Neural cell (in vitro differentiated cells): ENCODE measurements around the gene NSMF. TPM values are rescaled to one million over a fixed set of nuclear protein-coding genes. Genes with fewer than 3 reads are reported as not detected.

Experiments used
- H2AFZ ChIP-seq: fragments of 200-600, 300-800 bp; sonication (generic), shearing (Covaris generic); 2 replicates; pipeline ENCODE4 v1.6.0; 2014; ENCODE audit warnings: low read depth, mild to moderate bottlenecking, antibody characterized with exemption, low read length, moderate library complexity
- H3F3A ChIP-seq: fragments of 200-600 bp; shearing (Covaris generic); 2 replicates; pipeline ENCODE4 v1.6.1; 2016; ENCODE audit warnings: mild to moderate bottlenecking, moderate library complexity, mixed read lengths, antibody characterized with exemption, low read length; ENCODE audit not compliant: insufficient read depth, poor library complexity, severe bottlenecking
- H3K27ac ChIP-seq: fragments of 200-600, 300-800 bp; sonication (generic), shearing (Covaris generic); 2 replicates; pipeline ENCODE4 v1.5.1; 2014; ENCODE audit warnings: mild to moderate bottlenecking, low read length, moderate library complexity
- H3K27me3 ChIP-seq: fragments of 300-800, 200-600 bp; sonication (generic), shearing (Covaris generic); 2 replicates; pipeline ENCODE4 v1.6.0; 2014; ENCODE audit warnings: mild to moderate bottlenecking, low read depth, low read length, moderate library complexity; ENCODE audit not compliant: insufficient read depth
- H3K36me3 ChIP-seq: fragments of 300-800, 200-600 bp; sonication (generic), shearing (Covaris generic); 2 replicates; pipeline ENCODE4 v1.5.1; 2014; ENCODE audit warnings: mild to moderate bottlenecking, antibody characterized with exemption, low read length, moderate library complexity; ENCODE audit not compliant: insufficient read depth
- H3K4me2 ChIP-seq: fragments of 300-800, 200-600 bp; sonication (generic), shearing (Covaris generic); 2 replicates; pipeline ENCODE4 v1.6.0; 2014; ENCODE audit warnings: mild to moderate bottlenecking, low read length
- H3K4me3 ChIP-seq: fragments of 300-800, 200-600 bp; sonication (generic), shearing (Covaris generic); 2 replicates; pipeline ENCODE4 v1.5.1; 2014; ENCODE audit warnings: mild to moderate bottlenecking, low read length, moderate library complexity
- H3K79me2 ChIP-seq: fragments of 200-600 bp; shearing (Covaris generic); replicated peaks from 2 replicates; pipeline ENCODE4 v1.6.0; 2014; ENCODE audit warnings: mild to moderate bottlenecking, low read length, moderate library complexity; ENCODE audit not compliant: insufficient read depth
- H3K9ac ChIP-seq: fragments of 300-800, 200-600 bp; sonication (generic), shearing (Covaris generic); 2 replicates; pipeline ENCODE4 v1.6.1; 2016; ENCODE audit warnings: mild to moderate bottlenecking, low read length, mixed read lengths
- H3K9me2 ChIP-seq: fragments of 200-600 bp; shearing (Covaris generic); 2 replicates; pipeline ENCODE4 v1.6.1; 2016; ENCODE audit warnings: mild to moderate bottlenecking, low read length, mixed read lengths; ENCODE audit not compliant: insufficient read depth
- H3K9me3 ChIP-seq: fragments of 200-600, 300-800 bp; sonication (generic), shearing (Covaris generic); 2 replicates; pipeline ENCODE4 v1.6.1; 2016; ENCODE audit warnings: mild to moderate bottlenecking, mixed run types, low read length, moderate library complexity, mixed read lengths
- H4K20me1 ChIP-seq: fragments of 200-600 bp; shearing (Covaris generic); 2 replicates; pipeline ENCODE4 v1.6.1; 2016; ENCODE audit warnings: mild to moderate bottlenecking, mixed run types; ENCODE audit not compliant: insufficient read depth
- EP300 ChIP-seq: fragments of 450-650 bp; conservative IDR thresholded peaks from 2 replicates; pipeline ENCODE4 v1.6.1; 2014; ENCODE audit warnings: antibody characterized with exemption, mild to moderate bottlenecking, moderate library complexity; ENCODE audit not compliant: poor library complexity, severe bottlenecking
- EZH2 ChIP-seq: fragments of 200-600, 300-800 bp; shearing (Covaris generic), sonication (generic); IDR thresholded peaks from 2 replicates; pipeline ENCODE4 v1.6.1; 2014; ENCODE audit warnings: antibody characterized with exemption, low read length, borderline replicate concordance, mild to moderate bottlenecking; ENCODE audit not compliant: insufficient read depth, poor library complexity, severe bottlenecking
- MXI1 ChIP-seq: fragments of 450-650 bp; conservative IDR thresholded peaks from 2 replicates; pipeline ENCODE4 v1.6.1; 2014; ENCODE audit warnings: antibody characterized with exemption, mild to moderate bottlenecking; ENCODE audit not compliant: poor library complexity, severe bottlenecking
- POLR2AphosphoS5 ChIP-seq: IDR thresholded peaks from 2 replicates; pipeline ENCODE4 v1.6.1; 2012
- RAD21 ChIP-seq: fragments of 450-650 bp; conservative IDR thresholded peaks from 2 replicates; pipeline ENCODE4 v1.6.1; 2014; ENCODE audit warnings: antibody characterized with exemption, mild to moderate bottlenecking, moderate library complexity
- SMC3 ChIP-seq: fragments of 450-650 bp; conservative IDR thresholded peaks from 2 replicates; pipeline ENCODE4 v1.6.1; 2014; ENCODE audit warnings: antibody characterized with exemption, mild to moderate bottlenecking, moderate library complexity; ENCODE audit not compliant: poor library complexity
- TAF1 ChIP-seq: IDR thresholded peaks from 2 replicates; pipeline ENCODE4 v1.6.1; 2012; ENCODE audit warnings: low read depth
- polyA plus RNA-seq: library from polyadenylated mRNA; depleted of rRNA; stranded (reverse); fragments of >200 nt; gene quantifications from 2 replicates; pipeline ENCODE4 v1.2.3, GENCODE V29; 2014
- TF ChIP-seq, protein P1 (sequence below): fragments of 450-650 bp; IDR thresholded peaks from 2 replicates; pipeline ENCODE4 v1.5.1; 2014; ENCODE audit warnings: antibody characterized with exemption, mild to moderate bottlenecking, moderate library complexity; ENCODE audit not compliant: poor library complexity, severe bottlenecking
- TF ChIP-seq, protein P2 (sequence below): IDR thresholded peaks from 2 replicates; pipeline ENCODE4 v1.6.1; 2012; ENCODE audit warnings: borderline replicate concordance

NSMF gene
- polyA plus RNA-seq, 1 donor from 2014 or later = 51.2 TPM

DNA sequence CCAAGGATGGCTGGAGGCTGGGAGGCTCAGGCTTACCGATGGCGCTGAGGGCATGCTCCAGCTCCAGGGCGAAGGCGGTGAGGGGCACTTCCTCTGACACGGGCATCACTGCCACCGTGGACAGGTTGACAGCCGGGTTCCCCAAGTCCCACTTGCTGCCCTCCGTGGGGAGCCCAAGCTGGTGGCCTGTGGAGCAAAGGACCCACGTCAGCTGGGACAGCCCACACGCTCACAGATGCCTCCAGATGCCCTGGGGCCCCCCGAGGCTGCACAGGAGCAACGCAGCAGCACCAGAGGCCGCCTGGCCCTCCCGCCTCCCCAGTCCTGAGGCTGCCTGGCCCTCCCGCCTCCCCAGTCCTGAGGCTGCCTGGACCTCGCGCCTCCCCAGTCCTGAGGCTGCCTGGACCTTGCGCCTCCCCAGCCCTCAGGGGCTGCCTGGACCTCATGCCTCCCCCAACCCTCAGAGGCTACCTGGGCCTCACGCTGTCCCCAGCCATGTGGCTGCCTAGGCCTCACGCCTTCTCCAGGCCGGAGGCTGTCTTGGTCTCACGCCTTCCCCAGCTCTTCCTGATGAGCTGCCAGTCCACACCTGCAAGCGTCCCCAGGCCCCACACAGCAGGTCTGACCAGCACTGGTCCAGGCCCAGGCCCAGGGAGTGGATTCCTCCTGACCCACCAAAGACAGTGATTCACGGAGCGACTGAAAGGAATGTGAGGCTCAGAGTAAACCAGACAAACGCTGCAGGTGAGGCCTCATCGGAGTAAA is 25.6 kb upstream of the NSMF start:
- no peaks in the 10 kb centered on the region for H3K9me2 ChIP-seq
- no peaks in the 10 kb centered on the region for H3F3A ChIP-seq
- no peak overlapping the region for H3K4me2 ChIP-seq
- H4K20me1 ChIP-seq = no peaks in the 10 kb centered on the region
- H3K79me2 ChIP-seq = no peaks in the 10 kb centered on the region
- TF ChIP-seq POLR2AphosphoS5 (no peak), TAF1 (no peak), RAD21 (no peak), SMC3 (no peak), EZH2 (no peak)
- TF ChIP-seq, protein P1, sequence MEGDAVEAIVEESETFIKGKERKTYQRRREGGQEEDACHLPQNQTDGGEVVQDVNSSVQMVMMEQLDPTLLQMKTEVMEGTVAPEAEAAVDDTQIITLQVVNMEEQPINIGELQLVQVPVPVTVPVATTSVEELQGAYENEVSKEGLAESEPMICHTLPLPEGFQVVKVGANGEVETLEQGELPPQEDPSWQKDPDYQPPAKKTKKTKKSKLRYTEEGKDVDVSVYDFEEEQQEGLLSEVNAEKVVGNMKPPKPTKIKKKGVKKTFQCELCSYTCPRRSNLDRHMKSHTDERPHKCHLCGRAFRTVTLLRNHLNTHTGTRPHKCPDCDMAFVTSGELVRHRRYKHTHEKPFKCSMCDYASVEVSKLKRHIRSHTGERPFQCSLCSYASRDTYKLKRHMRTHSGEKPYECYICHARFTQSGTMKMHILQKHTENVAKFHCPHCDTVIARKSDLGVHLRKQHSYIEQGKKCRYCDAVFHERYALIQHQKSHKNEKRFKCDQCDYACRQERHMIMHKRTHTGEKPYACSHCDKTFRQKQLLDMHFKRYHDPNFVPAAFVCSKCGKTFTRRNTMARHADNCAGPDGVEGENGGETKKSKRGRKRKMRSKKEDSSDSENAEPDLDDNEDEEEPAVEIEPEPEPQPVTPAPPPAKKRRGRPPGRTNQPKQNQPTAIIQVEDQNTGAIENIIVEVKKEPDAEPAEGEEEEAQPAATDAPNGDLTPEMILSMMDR = no peak
- no peaks in the 10 kb centered on the region for H3K27me3 ChIP-seq
- H3K27ac ChIP-seq = no peak overlapping the region
- no peaks in the 10 kb centered on the region for H3K9me3 ChIP-seq
- no peak overlapping the region for H3K4me3 ChIP-seq
- no peak overlapping the region for H2AFZ ChIP-seq
- no peaks in the 10 kb centered on the region for H3K36me3 ChIP-seq
- H3K9ac ChIP-seq = no peak overlapping the region

DNA sequence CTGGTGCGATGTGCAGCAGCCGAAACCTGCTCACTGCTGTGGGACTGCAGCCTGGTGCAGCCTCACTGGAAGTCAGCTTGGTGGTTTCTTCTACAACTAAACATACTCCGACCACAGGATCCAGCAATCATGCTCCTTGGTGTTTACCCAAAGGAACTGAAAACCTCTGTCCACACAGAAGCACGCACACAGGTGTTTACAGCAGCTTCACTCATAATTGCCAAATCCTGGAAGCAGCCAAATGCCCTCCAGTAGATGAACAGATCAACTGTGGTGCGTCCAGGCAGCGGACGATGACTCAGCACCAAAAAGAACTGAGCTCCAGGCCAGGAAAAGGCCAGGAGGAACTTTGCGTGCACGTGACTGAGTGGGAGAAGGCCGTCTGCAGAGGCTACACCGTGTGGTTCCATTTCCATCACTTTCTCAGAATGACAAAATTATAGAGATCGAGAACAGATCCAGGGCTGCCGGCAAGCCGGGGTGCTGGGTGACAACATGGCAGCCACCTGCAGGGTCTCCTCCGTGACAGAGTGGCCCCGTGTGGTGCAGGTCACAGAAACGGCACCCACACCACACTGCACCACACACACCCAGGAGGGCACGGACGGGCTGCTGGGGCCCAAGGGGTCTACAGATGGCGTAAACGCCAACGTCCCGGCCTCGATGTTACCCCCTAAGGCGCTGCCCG is 23.1 kb upstream of the NSMF start:
- no peaks in the 10 kb centered on the region for H3K79me2 ChIP-seq
- no peaks in the 10 kb centered on the region for H3K9me2 ChIP-seq
- TF ChIP-seq, protein P1 = no peak
- TF ChIP-seq, protein P2, sequence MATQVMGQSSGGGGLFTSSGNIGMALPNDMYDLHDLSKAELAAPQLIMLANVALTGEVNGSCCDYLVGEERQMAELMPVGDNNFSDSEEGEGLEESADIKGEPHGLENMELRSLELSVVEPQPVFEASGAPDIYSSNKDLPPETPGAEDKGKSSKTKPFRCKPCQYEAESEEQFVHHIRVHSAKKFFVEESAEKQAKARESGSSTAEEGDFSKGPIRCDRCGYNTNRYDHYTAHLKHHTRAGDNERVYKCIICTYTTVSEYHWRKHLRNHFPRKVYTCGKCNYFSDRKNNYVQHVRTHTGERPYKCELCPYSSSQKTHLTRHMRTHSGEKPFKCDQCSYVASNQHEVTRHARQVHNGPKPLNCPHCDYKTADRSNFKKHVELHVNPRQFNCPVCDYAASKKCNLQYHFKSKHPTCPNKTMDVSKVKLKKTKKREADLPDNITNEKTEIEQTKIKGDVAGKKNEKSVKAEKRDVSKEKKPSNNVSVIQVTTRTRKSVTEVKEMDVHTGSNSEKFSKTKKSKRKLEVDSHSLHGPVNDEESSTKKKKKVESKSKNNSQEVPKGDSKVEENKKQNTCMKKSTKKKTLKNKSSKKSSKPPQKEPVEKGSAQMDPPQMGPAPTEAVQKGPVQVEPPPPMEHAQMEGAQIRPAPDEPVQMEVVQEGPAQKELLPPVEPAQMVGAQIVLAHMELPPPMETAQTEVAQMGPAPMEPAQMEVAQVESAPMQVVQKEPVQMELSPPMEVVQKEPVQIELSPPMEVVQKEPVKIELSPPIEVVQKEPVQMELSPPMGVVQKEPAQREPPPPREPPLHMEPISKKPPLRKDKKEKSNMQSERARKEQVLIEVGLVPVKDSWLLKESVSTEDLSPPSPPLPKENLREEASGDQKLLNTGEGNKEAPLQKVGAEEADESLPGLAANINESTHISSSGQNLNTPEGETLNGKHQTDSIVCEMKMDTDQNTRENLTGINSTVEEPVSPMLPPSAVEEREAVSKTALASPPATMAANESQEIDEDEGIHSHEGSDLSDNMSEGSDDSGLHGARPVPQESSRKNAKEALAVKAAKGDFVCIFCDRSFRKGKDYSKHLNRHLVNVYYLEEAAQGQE = no peak
- no peak for TF ChIP-seq RAD21
- no peak for TF ChIP-seq SMC3
- no peak for TF ChIP-seq TAF1
- no peak for TF ChIP-seq EP300
- no peak for TF ChIP-seq POLR2AphosphoS5
- TF ChIP-seq MXI1 = no peak
- TF ChIP-seq EZH2 = no peak
- H3F3A ChIP-seq = no peaks in the 10 kb centered on the region
- H2AFZ ChIP-seq = no peak overlapping the region
- no peak overlapping the region for H3K4me3 ChIP-seq
- no peaks in the 10 kb centered on the region for H3K36me3 ChIP-seq
- no peak overlapping the region for H3K27ac ChIP-seq
- H3K27me3 ChIP-seq = no peaks in the 10 kb centered on the region
- no peak overlapping the region for H3K4me2 ChIP-seq
- no peaks in the 10 kb centered on the region for H3K9me3 ChIP-seq
- no peak overlapping the region for H3K9ac ChIP-seq
- H4K20me1 ChIP-seq = no peaks in the 10 kb centered on the region
